Liver (tissue), 3 donors: ENCODE measurements around the gene ARHGAP6.

Experiments used
- EGR1 ChIP-seq, 2 donors: IDR thresholded peaks; 2 replicates each; pipeline ENCODE4 v1.6.1; 2016 to 2018; ENCODE audit warnings: antibody characterized with exemption in 2 of 2, low read depth in 2 of 2
- TF ChIP-seq, protein P1 (sequence below): fragments of 150-350 bp; IDR thresholded peaks from 2 replicates; pipeline ENCODE4 v1.5.1; 2017; ENCODE audit warnings: improper control_type of control experiment, low read depth, low read length; ENCODE audit not compliant: missing input control
- donor health status: healthy.
- donor health status: healthy.

DNA sequence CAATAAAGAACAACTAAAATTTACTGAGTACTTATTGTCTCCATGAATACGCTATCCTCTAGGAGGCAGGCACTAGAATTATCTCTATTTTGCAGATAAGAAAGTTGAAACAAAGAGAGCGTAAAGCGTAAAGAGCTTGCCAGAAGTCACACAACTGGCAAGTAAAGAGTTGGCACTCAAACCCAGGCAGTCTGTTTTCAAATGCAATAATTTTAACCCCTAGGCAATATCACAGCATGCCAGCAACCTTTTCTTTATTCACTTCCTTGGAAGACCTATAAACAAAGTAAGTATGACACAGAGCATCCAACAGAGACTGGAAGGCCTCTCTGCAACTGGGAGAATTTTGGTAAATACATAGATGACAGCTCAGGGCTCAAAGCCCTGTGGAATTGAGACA is 395.7 kb downstream of the ARHGAP6 start:
- no peak for TF ChIP-seq EGR1 (IDR thresholded peaks at IDR 0.05; ENCODE audit: low read depth in 2 of 2)
- TF ChIP-seq, protein P1, sequence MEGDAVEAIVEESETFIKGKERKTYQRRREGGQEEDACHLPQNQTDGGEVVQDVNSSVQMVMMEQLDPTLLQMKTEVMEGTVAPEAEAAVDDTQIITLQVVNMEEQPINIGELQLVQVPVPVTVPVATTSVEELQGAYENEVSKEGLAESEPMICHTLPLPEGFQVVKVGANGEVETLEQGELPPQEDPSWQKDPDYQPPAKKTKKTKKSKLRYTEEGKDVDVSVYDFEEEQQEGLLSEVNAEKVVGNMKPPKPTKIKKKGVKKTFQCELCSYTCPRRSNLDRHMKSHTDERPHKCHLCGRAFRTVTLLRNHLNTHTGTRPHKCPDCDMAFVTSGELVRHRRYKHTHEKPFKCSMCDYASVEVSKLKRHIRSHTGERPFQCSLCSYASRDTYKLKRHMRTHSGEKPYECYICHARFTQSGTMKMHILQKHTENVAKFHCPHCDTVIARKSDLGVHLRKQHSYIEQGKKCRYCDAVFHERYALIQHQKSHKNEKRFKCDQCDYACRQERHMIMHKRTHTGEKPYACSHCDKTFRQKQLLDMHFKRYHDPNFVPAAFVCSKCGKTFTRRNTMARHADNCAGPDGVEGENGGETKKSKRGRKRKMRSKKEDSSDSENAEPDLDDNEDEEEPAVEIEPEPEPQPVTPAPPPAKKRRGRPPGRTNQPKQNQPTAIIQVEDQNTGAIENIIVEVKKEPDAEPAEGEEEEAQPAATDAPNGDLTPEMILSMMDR, result no peak
